BE2C (cell line): Measurements from ENCODE around the gene CFTR.
"Not testable (repeated sequence)": the region's sequence is repeated elsewhere in the genome, so short reads cannot be mapped to it uniquely, and the experiment has no call there.

ENCODE experiments used
- DNase-seq: peaks from one replicate; pipeline ENCODE4 v3.0.0-alpha.2; 2020
- H3K27me3 ChIP-seq: fragments of 250-450 bp; sonication (Bioruptor Pico); 2 replicates; pipeline ENCODE4 v1.5.1; 2020; ENCODE audit warnings: mild to moderate bottlenecking
- H3K36me3 ChIP-seq: fragments of 250-450 bp; sonication (Bioruptor Pico); 2 replicates; pipeline ENCODE4 v1.5.1; 2020; ENCODE audit warnings: mild to moderate bottlenecking
- H3K4me1 ChIP-seq: fragments of 250-450 bp; sonication (Bioruptor Pico); 2 replicates; pipeline ENCODE4 v1.5.1; 2020
- H3K4me3 ChIP-seq: 2 replicates; pipeline ENCODE4 v1.5.1; 2011; ENCODE audit warnings: low read depth, low read length
- H3K9me3 ChIP-seq: fragments of 250-450 bp; sonication (Bioruptor Pico); 2 replicates; pipeline ENCODE4 v1.5.1; 2020
- TF ChIP-seq, protein P1 (sequence below): IDR thresholded peaks from 2 replicates; pipeline ENCODE4 v1.5.1; 2012; ENCODE audit warnings: mild to moderate bottlenecking, low read depth, low read length

CFTR gene

DNA sequence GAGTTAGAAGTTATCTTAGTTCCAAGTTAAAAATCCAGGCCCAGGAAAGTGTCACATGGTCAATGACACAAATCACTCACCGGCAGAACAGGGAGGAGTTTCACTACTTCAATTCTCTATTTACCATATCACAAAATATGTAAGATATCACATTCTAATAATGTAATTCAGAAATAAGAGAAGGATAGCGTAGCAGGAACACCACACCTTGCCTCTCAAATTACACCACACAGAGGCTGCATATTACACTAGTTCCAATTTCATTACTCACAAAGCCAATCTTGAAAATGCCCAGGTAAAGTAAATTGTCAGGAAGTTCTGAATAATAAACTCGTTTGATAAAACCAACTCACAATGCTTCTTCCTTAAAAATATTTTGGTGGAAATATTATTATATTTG, 224.2 kb downstream of the CFTR start:
- Histone ChIP-seq H3K4me1 (no peaks in the 10 kb centered on the region), H3K4me3 (no peak overlapping the region), H3K36me3 (no peaks in the 10 kb centered on the region), H3K27me3 (no peaks in the 10 kb centered on the region), H3K9me3 (no peaks in the 10 kb centered on the region)
- DNase-seq, result no peak
- TF ChIP-seq, protein P1, sequence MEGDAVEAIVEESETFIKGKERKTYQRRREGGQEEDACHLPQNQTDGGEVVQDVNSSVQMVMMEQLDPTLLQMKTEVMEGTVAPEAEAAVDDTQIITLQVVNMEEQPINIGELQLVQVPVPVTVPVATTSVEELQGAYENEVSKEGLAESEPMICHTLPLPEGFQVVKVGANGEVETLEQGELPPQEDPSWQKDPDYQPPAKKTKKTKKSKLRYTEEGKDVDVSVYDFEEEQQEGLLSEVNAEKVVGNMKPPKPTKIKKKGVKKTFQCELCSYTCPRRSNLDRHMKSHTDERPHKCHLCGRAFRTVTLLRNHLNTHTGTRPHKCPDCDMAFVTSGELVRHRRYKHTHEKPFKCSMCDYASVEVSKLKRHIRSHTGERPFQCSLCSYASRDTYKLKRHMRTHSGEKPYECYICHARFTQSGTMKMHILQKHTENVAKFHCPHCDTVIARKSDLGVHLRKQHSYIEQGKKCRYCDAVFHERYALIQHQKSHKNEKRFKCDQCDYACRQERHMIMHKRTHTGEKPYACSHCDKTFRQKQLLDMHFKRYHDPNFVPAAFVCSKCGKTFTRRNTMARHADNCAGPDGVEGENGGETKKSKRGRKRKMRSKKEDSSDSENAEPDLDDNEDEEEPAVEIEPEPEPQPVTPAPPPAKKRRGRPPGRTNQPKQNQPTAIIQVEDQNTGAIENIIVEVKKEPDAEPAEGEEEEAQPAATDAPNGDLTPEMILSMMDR, result no peak

DNA sequence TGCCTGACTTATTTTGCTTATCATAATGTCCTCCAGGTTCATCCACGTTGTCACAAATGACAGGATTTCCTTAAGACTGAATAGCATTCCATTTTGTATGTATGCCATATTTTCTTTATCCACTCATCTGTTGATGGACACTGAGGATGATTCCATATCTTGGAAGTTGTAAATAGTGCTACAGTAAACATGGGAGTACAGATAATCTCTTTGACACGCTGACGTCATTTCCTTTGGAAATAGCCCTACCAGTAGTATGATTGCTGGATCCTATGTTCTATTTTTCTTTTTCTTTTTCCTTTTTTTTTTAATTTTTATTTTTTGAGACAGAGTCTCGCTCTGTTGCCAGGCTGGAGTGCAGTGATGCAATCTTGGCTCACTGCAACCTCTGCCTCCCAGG, 225.8 kb downstream of the CFTR start:
- H3K27me3 ChIP-seq, result no peaks in the 10 kb centered on the region
- H3K4me3 ChIP-seq, result no peak overlapping the region
- H3K36me3 ChIP-seq, result no peaks in the 10 kb centered on the region
- no peaks in the 10 kb centered on the region for H3K4me1 ChIP-seq
- TF ChIP-seq, protein P1, result no peak
- no peak for DNase-seq
- H3K9me3 ChIP-seq, result no peaks in the 10 kb centered on the region

DNA sequence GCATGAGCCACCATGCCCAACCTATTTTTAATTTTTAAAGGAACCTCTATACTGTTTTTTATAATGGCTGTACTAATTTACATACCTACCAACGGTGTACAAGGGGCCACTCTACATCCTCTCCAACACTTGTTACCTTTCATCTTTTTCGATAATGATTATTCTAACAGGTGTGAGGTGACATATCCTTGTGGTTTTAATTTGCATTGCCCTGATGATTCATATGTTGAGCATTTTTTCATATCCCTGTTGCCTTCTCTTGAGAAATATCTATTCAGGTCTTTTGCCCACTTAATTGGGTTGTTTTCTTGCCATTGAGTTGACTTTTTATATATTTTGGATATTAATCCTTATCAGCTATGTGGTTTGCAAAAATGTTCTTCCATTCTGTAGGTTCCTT, 226.4 kb downstream of the CFTR start:
- no peak for DNase-seq
- TF ChIP-seq, protein P1, result no peak
- no peaks in the 10 kb centered on the region for H3K36me3 ChIP-seq
- H3K27me3 ChIP-seq, result no peaks in the 10 kb centered on the region
- no peaks in the 10 kb centered on the region for H3K4me1 ChIP-seq
- H3K4me3 ChIP-seq, result no peak overlapping the region
- no peaks in the 10 kb centered on the region for H3K9me3 ChIP-seq

DNA sequence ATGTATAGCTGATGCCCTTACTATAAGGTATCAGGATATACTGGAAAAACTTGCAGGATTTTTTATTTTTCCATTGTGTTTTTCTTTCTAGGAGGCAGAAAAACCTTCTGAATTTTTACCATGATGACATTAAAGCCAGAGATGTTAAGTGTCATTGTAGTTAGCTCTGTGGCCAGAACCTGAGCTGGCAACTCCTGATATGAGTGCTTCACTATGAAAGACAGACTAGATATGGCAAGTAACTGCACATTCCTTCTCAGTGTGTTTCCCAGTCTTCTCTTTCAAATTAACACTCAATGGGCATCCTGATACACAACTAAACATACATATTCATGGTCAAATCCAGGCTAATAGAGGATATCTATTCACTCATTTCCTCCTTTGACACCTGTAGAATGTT, 227.3 kb downstream of the CFTR start:
- Histone ChIP-seq H3K36me3 (no peaks in the 10 kb centered on the region), H3K27me3 (no peaks in the 10 kb centered on the region), H3K4me1 (no peaks in the 10 kb centered on the region), H3K4me3 (no peak overlapping the region), H3K9me3 (no peaks in the 10 kb centered on the region)
- TF ChIP-seq, protein P1, result no peak
- no peak for DNase-seq

DNA sequence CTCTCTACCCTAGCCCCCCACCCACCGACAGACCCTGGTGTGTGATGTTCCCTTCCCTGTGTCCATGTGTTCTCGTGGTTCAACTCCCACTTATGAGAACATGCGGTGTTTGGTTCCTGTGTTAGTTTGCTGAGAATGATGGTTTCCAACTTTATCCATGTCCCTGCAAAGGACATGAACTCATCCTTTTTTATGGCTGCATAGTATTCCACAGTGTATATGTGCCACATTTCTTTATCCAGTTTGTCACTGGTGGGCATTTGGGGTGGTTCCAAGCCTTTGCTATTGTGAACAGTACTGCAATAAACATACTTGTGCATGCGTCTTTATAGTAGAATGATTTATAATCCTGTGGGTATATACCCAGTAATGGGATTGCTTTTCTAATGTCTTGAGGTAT, 228.3 kb downstream of the CFTR start:
- DNase-seq, H3K9me3 ChIP-seq, H3K36me3 ChIP-seq, H3K4me3 ChIP-seq, H3K27me3 ChIP-seq, H3K4me1 ChIP-seq: not testable (repeated sequence)

DNA sequence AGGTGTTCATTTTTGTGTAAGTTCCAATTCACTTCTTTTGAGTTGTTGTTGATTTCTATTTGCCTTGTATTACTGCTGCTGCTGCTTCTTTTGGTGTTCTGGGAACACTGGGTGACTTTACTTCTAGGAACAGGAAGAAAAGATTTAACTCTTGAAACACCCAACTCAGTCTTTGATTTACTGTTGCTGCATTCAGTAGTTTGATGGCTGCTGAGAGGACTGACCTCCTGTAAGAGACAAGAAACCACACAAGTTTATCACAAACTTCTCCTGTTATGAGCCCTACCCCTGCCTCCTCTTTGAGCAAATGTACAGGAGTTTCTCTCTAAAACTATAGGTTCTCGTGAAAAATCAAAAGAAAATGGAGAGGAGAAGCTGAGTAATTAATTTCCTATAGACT, 231.7 kb downstream of the CFTR start:
- no peak for DNase-seq
- TF ChIP-seq, protein P1, result no peak
- no peak overlapping the region for H3K4me3 ChIP-seq
- H3K4me1 ChIP-seq, result no peaks in the 10 kb centered on the region
- H3K27me3 ChIP-seq, result no peaks in the 10 kb centered on the region
- no peaks in the 10 kb centered on the region for H3K36me3 ChIP-seq
- no peaks in the 10 kb centered on the region for H3K9me3 ChIP-seq
